G401 (cell line): Measurements from ENCODE around the gene MYCN. TPM values are rescaled to one million over a fixed set of nuclear protein-coding genes. Genes with fewer than 3 reads are reported as not detected.

Experiments used
- DNase-seq: peaks from one replicate; pipeline ENCODE4 v3.0.0-alpha.2; 2015; ENCODE audit warnings: low spot score
- in situ Hi-C: cut with HindIII; loops from 2 replicates; pipeline ENCODE4 v1.10.0; 2016; ENCODE audit warnings: low sequenced_read_pairs, mixed read lengths
- total RNA-seq: library from RNA; depleted of rRNA; stranded (reverse); fragments of >200 nt; shearing (Covaris generic); gene quantifications from 2 replicates; pipeline ENCODE4 v1.2.3, GENCODE V29; 2014

MYCN gene
- total RNA-seq, 1 experiment from 2014 or later: not detected

- in situ Hi-C loops: no loop called here
- no peak for DNase-seq
Measured at GRCh38 chr2:15969214-15969613, 28.9 kb downstream of the MYCN start.

- in situ Hi-C loops: no loop called here
- no peak for DNase-seq
Measured at GRCh38 chr2:15970701-15971100, 30.4 kb downstream of the MYCN start.

- in situ Hi-C loops: no loop called here
- DNase-seq: no peak
Measured at GRCh38 chr2:15971351-15971750, 31.0 kb downstream of the MYCN start.

GRCh38 chr2:15971831-15972522 lies 31.6 kb downstream of the MYCN start:
- no peak for DNase-seq
- in situ Hi-C loops: no loop called here

GRCh38 chr2:15973481-15974401 lies 33.4 kb downstream of the MYCN start:
- in situ Hi-C loops: no loop called here
- no peak for DNase-seq

- in situ Hi-C loops: no loop called here
- no peak for DNase-seq
Measured at GRCh38 chr2:15974565-15975260, 34.4 kb downstream of the MYCN start.

GRCh38 chr2:15975261-15975600 lies 34.9 kb downstream of the MYCN start:
- in situ Hi-C loops: no loop called here

GRCh38 chr2:15975676-15976075 lies 35.3 kb downstream of the MYCN start:
- in situ Hi-C loops: no loop called here
- no peak for DNase-seq

More at GRCh38 chr2:15975261-15975600, 34.9 kb downstream of the MYCN start:
- no peak for DNase-seq

GRCh38 chr2:15976354-15976753 lies 36.0 kb downstream of the MYCN start:
- in situ Hi-C loops: no loop called here
- DNase-seq: no peak

- DNase-seq: no peak
- in situ Hi-C loops: no loop called here
Measured at GRCh38 chr2:15979051-15979758, 38.9 kb downstream of the MYCN start.

GRCh38 chr2:15979759-15980604 lies 39.6 kb downstream of the MYCN start:
- in situ Hi-C loops: no loop called here
- no peak for DNase-seq

GRCh38 chr2:15980605-15981098 lies 40.3 kb downstream of the MYCN start:
- DNase-seq: no peak
- in situ Hi-C loops: no loop called here

GRCh38 chr2:15981646-15982045 lies 41.3 kb downstream of the MYCN start:
- in situ Hi-C loops: no loop called here

GRCh38 chr2:15982285-15983044 lies 42.1 kb downstream of the MYCN start:
- DNase-seq: no peak
- in situ Hi-C loops: no loop called here

More at GRCh38 chr2:15981646-15982045, 41.3 kb downstream of the MYCN start:
- DNase-seq: no peak

- in situ Hi-C loops: no loop called here
- DNase-seq: no peak
Measured at GRCh38 chr2:15983496-15983895, 43.1 kb downstream of the MYCN start.

- in situ Hi-C loops: no loop called here
- peak; percentile 94 for DNase-seq
Measured at GRCh38 chr2:15984368-15985255, 44.3 kb downstream of the MYCN start.

- no peak for DNase-seq
- in situ Hi-C loops: no loop called here
Measured at GRCh38 chr2:15985531-15985930, 45.2 kb downstream of the MYCN start.
